ENCODE data around the gene P2RY14.

P2RY14 gene

GRCh38 chr3:151213151-151213550, 65.2 kb downstream of the P2RY14 start:
- no peak for DNase-seq

- no peak for DNase-seq
Measured at GRCh38 chr3:151210676-151211381, 67.5 kb downstream of the P2RY14 start.

GRCh38 chr3:151209654-151210053, 68.7 kb downstream of the P2RY14 start:
- DNase-seq: no peak

GRCh38 chr3:151206201-151206600, 72.1 kb downstream of the P2RY14 start:
- DNase-seq: no peak

GRCh38 chr3:151205482-151205881, 72.9 kb downstream of the P2RY14 start:
- DNase-seq: no peak

- DNase-seq: no peak
Measured at GRCh38 chr3:151204530-151205402, 73.6 kb downstream of the P2RY14 start.

- DNase-seq: no peak
Measured at GRCh38 chr3:151203051-151203420, 75.3 kb downstream of the P2RY14 start, which contains the start of gene GPR171. GPR171 (minus strand) TSS chr3:151203216; CDS start chr3:151199386, 3,830 bp downstream.

GRCh38 chr3:151201051-151201730, 77.2 kb downstream of the P2RY14 start:
- no peak for DNase-seq

GRCh38 chr3:151200586-151200985, 77.8 kb downstream of the P2RY14 start:
- no peak for DNase-seq

GRCh38 chr3:151199554-151200438, 78.5 kb downstream of the P2RY14 start:
- DNase-seq: no peak

GRCh38 chr3:151198849-151199248, 79.5 kb downstream of the P2RY14 start:
- no peak for DNase-seq

- no peak for DNase-seq
Measured at GRCh38 chr3:151197981-151198767, 80.2 kb downstream of the P2RY14 start.

GRCh38 chr3:151197228-151197627, 81.1 kb downstream of the P2RY14 start:
- no peak for DNase-seq

GRCh38 chr3:151196434-151196833, 81.9 kb downstream of the P2RY14 start:
- DNase-seq: no peak

GRCh38 chr3:151195826-151196225, 82.5 kb downstream of the P2RY14 start:
- no peak for DNase-seq

- no peak for DNase-seq
Measured at GRCh38 chr3:151192545-151192944, 85.8 kb downstream of the P2RY14 start.

GRCh38 chr3:151191095-151191494, 87.2 kb downstream of the P2RY14 start:
- DNase-seq: no peak

- DNase-seq: no peak
Measured at GRCh38 chr3:151183265-151183671, 95.1 kb downstream of the P2RY14 start.

- no peak for DNase-seq
Measured at GRCh38 chr3:151182349-151183079, 95.8 kb downstream of the P2RY14 start.

- no peak for DNase-seq
Measured at GRCh38 chr3:151178208-151178845, 100.0 kb downstream of the P2RY14 start.
